Measurements from ENCODE around the gene CHMP1A. TPM values are rescaled to one million over a fixed set of nuclear protein-coding genes. Genes with fewer than 3 reads are reported as not detected.

The CHMP1A gene
- total RNA-seq, 1 experiment from 2014 or later: 132 TPM

DNA sequence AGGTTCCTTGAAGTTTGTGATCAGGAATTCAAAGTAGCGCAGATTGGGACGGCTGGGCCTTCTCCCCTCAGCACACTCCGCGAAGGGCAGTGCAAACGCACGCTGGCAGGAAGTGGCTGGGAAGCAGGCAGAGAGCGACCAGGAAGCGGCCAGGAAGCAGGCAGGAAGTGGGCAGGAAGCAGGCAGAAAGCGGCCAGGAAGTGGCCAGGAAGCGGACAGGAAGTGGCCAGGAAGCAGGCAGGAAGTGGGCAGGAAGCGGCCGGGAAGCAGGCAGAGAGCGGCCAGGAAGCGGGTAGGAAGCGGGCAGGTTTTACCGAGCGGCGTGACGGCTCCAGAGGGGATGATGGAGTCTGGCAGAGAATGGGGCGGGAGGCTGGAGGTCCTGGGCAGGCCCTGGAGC, 40.9 kb downstream of the CHMP1A start:
- peaks cover 15% of the 10 kb centered on the region for H3K4me1 Mint-ChIP-seq (ENCODE audit: low read depth, unreplicated experiment)
- H3K36me3 Mint-ChIP-seq (ENCODE audit: insufficient read depth, unreplicated experiment): peaks cover 5% of the 10 kb centered on the region
- intact Hi-C loops (cut with micrococcal nuclease; ENCODE audit: unreplicated experiment): no loop called here
- H3K4me3 Mint-ChIP-seq (ENCODE audit: low read depth, unreplicated experiment): no peak overlapping the region
- no TSS peak for BruUV-seq (replicated peaks)
- CTCF ChIA-PET: interaction anchor here (0.8 to 1.1 kb wide), 2 partner anchors 25 to 1282 kb away, joined by 3 read pairs; no protein-coding TSS in a partner anchor
- TF ChIP-seq, protein P1, sequence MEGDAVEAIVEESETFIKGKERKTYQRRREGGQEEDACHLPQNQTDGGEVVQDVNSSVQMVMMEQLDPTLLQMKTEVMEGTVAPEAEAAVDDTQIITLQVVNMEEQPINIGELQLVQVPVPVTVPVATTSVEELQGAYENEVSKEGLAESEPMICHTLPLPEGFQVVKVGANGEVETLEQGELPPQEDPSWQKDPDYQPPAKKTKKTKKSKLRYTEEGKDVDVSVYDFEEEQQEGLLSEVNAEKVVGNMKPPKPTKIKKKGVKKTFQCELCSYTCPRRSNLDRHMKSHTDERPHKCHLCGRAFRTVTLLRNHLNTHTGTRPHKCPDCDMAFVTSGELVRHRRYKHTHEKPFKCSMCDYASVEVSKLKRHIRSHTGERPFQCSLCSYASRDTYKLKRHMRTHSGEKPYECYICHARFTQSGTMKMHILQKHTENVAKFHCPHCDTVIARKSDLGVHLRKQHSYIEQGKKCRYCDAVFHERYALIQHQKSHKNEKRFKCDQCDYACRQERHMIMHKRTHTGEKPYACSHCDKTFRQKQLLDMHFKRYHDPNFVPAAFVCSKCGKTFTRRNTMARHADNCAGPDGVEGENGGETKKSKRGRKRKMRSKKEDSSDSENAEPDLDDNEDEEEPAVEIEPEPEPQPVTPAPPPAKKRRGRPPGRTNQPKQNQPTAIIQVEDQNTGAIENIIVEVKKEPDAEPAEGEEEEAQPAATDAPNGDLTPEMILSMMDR (IDR thresholded peaks at IDR 0.05; ENCODE audit: unreplicated experiment): no peak
- no peaks in the 10 kb centered on the region for H3K9me3 Mint-ChIP-seq (ENCODE audit: low read depth, unreplicated experiment)
- no peak overlapping the region for H3K27ac Mint-ChIP-seq (ENCODE audit: unreplicated experiment)
- no peak for DNase-seq
- H3K27me3 Mint-ChIP-seq (ENCODE audit: unreplicated experiment): peaks cover 48% of the 10 kb centered on the region

DNA sequence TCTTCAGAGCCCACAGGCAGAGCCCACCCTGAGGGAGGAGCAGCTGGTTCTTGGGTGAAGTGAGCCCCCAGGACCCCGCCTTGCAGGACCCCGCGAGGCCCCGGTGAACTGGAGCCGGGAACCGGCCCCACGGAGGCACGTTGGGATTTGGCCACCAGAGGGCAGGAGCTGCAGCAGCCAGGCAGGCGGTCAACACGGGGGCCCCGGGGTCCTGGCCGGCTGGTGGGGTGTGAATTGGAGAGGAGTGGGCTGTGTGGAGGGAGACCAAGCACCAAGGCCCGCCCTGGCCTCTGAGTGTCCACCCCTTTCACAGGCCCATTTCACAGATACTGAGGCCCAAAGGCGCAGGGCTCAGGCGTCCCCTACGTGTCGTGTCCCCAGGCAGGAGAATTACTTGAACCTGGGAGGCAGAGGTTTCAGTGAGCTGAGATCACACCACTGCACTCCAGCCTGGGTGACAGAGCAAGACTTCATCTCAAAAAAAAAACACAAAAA, 41.9 kb downstream of the CHMP1A start:
- intact Hi-C loops (cut with micrococcal nuclease; ENCODE audit: unreplicated experiment): loop anchor here (2.0 kb wide), 1 partner anchor 25 kb away; no protein-coding TSS in a partner anchor
- TF ChIP-seq, protein P1 (IDR thresholded peaks at IDR 0.05; ENCODE audit: unreplicated experiment): peak; percentile 94
- BruUV-seq (replicated peaks): no TSS peak
- peak; percentile 78 for DNase-seq
- H3K9me3 Mint-ChIP-seq (ENCODE audit: low read depth, unreplicated experiment): no peaks in the 10 kb centered on the region
- H3K4me1 Mint-ChIP-seq (ENCODE audit: low read depth, unreplicated experiment): peaks cover 15% of the 10 kb centered on the region
- peaks cover 39% of the 10 kb centered on the region for H3K27me3 Mint-ChIP-seq (ENCODE audit: unreplicated experiment)
- H3K36me3 Mint-ChIP-seq (ENCODE audit: insufficient read depth, unreplicated experiment): peaks cover 5% of the 10 kb centered on the region
- no peak overlapping the region for H3K27ac Mint-ChIP-seq (ENCODE audit: unreplicated experiment)
- no peak overlapping the region for H3K4me3 Mint-ChIP-seq (ENCODE audit: low read depth, unreplicated experiment)
- CTCF ChIA-PET: interaction anchor here (0.6 to 1.6 kb wide), 6 partner anchors 13 to 85 kb away, joined by 3 to 6 read pairs (median 3); no protein-coding TSS in a partner anchor

DNA sequence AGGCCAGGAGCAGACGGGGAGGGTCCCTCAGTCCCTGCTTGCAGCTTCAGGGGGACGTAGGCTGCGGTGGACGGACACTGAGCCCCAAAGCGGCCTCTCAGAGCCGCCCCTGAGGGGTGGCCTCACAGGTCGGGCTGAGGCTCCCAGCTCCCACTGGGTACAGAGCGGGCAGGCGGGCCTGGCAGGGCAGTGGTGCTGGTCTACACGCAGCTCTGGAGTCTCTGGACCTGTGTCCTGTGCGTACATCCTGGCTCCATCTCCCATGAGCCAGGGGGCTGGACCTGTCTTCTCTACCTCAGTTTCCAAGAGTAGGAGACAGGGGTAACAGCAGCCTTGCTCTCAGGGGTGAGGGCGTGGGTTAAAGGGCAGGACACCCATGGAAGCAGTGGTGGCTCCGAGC, 42.3 kb downstream of the CHMP1A start:
- TF ChIP-seq, protein P1 (IDR thresholded peaks at IDR 0.05; ENCODE audit: unreplicated experiment): no peak
- H3K27ac Mint-ChIP-seq (ENCODE audit: unreplicated experiment): no peak overlapping the region
- H3K4me3 Mint-ChIP-seq (ENCODE audit: low read depth, unreplicated experiment): no peak overlapping the region
- no peak for DNase-seq
- no TSS peak for BruUV-seq (replicated peaks)
- peaks cover 34% of the 10 kb centered on the region for H3K27me3 Mint-ChIP-seq (ENCODE audit: unreplicated experiment)
- H3K9me3 Mint-ChIP-seq (ENCODE audit: low read depth, unreplicated experiment): no peaks in the 10 kb centered on the region
- intact Hi-C loops (cut with micrococcal nuclease; ENCODE audit: unreplicated experiment): loop anchor here (2.0 kb wide), 1 partner anchor 26 kb away; no protein-coding TSS in a partner anchor
- H3K36me3 Mint-ChIP-seq (ENCODE audit: insufficient read depth, unreplicated experiment): peaks cover 5% of the 10 kb centered on the region
- H3K4me1 Mint-ChIP-seq (ENCODE audit: low read depth, unreplicated experiment): peaks cover 15% of the 10 kb centered on the region
- CTCF ChIA-PET: interaction anchor here (0.9 to 1.6 kb wide), 5 partner anchors 18 to 85 kb away, joined by 3 to 6 read pairs (median 3); no protein-coding TSS in a partner anchor

DNA sequence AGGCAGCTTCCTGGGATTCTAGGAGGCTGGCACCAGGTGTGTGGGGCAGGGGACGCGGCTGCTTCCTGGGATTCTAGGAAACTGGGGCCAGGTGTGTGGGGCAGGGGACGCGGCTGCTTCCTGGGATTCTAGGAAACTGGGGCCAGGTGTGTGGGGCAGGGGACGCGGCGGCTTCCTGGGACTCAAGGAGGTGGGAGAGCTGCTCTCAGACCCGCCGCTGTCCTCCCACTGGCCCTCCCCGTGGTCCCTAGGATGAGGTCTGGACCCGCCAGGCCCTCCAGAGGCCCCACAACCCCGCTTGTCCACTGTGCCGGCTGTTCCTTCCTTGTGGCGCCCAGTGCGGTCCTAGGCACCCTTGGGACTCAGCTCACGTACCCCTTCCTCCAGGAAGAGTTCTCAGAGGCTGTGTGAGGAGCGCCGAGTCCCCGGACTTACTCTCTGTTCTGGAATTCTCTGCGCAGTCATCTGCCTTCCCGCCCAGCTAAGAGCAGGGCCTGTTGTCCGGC, 43.5 kb downstream of the CHMP1A start:
- Mint-ChIP-seq H3K4me3 (ENCODE audit: low read depth, unreplicated experiment) (no peak overlapping the region), H3K9me3 (ENCODE audit: low read depth, unreplicated experiment) (no peaks in the 10 kb centered on the region), H3K36me3 (ENCODE audit: insufficient read depth, unreplicated experiment) (peaks cover 5% of the 10 kb centered on the region), H3K27ac (ENCODE audit: unreplicated experiment) (no peak overlapping the region), H3K27me3 (ENCODE audit: unreplicated experiment) (peaks cover 27% of the 10 kb centered on the region), H3K4me1 (ENCODE audit: low read depth, unreplicated experiment) (peaks cover 15% of the 10 kb centered on the region)
- CTCF ChIA-PET: interaction anchor here (0.8 to 1.0 kb wide), 2 partner anchors 19 to 48 kb away, joined by 3 to 4 read pairs; no protein-coding TSS in a partner anchor
- TF ChIP-seq, protein P1 (IDR thresholded peaks at IDR 0.05; ENCODE audit: unreplicated experiment): no peak
- DNase-seq: no peak
- no TSS peak for BruUV-seq (replicated peaks)
- intact Hi-C loops (cut with micrococcal nuclease; ENCODE audit: unreplicated experiment): loop anchor here (2.0 kb wide), 1 partner anchor 27 kb away; no protein-coding TSS in a partner anchor
